Activated CD8-positive, alpha-beta memory T cell treated with anti-CD3 and anti-CD28 coated beads, Interleukin-2, amount 50 U/mL, for 24 hours (primary cell): Measurements from ENCODE around the gene SNAP29.
"Not testable (repeated sequence)": the region's sequence is repeated elsewhere in the genome, so short reads cannot be mapped to it uniquely, and the experiment has no call there.

Experiments
- DNase-seq: peaks from one replicate; pipeline ENCODE4 v3.0.0-alpha.2; 2020; ENCODE audit errors: extremely low read depth

SNAP29 gene

GRCh38 chr22:20866736-20867135, 7.9 kb downstream of the SNAP29 start:
- DNase-seq: no peak

DNA sequence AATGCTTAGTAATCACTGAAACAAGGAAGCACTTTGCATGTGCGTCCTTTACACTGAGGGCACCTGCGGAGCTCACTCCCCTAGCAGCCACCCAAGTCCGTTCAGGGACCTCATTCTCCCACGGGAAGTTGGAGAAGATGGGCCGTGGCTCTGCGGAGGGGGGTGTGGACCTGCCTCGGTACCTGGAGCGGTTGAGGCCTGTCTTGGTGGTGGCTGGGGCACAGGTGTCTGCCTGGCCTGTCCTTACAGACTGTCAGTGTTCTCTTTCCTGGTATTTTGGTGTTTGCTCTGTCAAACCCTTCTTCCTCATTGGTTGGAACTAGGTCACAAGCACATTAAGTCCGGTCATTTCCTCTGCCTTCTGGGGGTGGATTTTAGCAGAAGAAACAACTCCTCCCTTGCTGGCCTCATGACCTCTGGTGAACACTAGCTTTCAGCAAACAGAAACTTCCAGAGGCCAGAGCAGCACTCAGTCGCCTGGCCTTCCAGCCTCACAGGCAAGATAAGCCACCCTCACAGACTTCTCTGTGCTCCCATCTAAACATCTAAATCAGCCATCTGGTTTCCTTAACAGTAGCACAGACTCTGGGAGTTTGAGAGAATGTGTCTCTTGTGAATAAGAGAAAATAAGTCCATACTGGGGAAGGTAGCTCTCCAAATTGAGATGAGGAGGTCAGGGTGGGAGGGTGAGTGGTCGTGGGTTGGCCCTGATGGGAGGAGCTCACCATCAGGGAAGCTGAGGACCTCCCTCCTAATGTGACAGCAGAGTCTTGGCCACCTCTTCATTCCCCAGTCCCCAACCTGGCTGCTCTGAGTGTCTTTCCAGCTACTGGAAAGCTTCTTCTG, 8.6 kb downstream of the SNAP29 start:
- no peak for DNase-seq

GRCh38 chr22:20868025-20868962, 9.5 kb downstream of the SNAP29 start:
- DNase-seq: no peak

DNA sequence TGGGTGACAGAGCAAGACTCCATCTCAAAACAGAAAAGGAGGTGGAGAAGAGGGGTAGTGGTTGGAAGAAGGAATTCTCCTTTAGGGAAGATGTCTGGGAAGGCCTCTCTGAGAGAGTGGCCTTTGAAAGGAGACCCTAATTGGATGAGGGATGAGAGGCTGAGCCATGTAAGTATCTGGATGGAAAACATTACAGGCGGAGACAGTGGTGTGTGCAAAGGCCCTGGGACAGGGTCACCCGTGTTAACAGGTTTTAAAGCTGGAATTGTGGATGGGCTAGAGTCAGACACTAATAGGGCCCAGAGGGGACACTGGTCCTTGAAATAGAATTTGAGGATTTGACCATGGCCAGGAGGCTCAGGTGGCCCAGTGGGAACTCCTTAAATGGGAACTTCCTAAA, 10.4 kb downstream of the SNAP29 start:
- DNase-seq: no peak

DNA sequence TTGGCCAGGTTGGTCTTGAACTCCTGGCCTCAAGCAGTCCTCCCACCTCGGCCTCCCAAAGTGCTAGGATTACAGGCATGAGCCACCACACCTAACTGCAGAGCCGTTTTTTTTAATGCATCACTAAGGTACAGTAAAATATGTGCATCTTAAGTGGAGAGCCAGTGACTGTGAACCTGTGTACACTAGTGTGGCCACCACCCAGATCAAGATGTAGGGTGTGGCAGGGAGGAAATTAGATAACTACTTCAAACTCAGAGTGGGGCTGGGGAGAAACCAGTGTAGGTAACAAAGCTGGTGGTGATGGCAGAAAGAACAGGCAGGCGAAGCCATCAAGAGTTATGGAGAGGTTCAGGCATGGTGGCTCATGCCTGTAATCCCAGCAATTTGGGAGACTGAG, 14.4 kb downstream of the SNAP29 start:
- DNase-seq: no peak

DNA sequence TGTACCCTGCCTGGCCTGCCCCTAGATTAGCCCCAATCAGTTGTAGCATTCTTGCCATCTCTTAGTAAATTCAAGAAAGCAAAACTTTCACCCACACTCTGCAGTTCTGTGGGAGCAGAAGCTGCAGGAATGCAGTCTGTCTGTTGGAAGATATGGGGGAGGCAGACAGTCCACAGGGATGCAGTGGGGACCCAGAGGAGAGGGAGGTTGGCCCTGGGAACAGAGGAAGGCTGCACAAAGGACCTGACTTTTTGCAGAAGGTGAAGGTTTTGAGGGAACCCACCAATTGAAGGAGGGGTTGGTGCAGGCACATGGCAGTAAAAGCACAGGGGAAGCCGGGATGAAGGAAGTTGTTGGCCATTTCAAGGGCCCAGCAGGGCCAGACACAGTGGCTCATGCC, 16.5 kb downstream of the SNAP29 start:
- DNase-seq: no peak

DNA sequence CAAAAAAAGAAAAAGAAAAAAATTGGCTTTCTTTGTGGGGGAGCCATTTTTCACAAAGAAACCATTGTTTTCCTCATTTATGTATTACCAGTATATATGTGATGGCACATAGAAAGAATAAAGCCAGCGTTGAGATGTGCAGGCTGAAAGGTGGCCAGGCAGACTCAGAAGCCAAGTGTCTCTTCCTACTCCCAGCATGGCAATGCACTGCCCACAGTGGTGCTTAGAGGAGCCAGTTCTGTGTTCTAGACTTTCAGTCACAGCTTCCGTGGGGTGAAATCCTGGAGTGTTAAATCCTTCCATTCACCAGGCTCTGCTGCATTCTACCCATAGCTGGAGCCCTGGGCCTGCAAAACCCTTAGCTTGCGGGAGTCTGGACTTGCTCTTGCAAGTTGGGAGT, 18.9 kb downstream of the SNAP29 start:
- DNase-seq: no peak

- DNase-seq: no peak
These were observed 22.4 kb downstream of the SNAP29 start for GRCh38 chr22:20881231-20881630.

DNA sequence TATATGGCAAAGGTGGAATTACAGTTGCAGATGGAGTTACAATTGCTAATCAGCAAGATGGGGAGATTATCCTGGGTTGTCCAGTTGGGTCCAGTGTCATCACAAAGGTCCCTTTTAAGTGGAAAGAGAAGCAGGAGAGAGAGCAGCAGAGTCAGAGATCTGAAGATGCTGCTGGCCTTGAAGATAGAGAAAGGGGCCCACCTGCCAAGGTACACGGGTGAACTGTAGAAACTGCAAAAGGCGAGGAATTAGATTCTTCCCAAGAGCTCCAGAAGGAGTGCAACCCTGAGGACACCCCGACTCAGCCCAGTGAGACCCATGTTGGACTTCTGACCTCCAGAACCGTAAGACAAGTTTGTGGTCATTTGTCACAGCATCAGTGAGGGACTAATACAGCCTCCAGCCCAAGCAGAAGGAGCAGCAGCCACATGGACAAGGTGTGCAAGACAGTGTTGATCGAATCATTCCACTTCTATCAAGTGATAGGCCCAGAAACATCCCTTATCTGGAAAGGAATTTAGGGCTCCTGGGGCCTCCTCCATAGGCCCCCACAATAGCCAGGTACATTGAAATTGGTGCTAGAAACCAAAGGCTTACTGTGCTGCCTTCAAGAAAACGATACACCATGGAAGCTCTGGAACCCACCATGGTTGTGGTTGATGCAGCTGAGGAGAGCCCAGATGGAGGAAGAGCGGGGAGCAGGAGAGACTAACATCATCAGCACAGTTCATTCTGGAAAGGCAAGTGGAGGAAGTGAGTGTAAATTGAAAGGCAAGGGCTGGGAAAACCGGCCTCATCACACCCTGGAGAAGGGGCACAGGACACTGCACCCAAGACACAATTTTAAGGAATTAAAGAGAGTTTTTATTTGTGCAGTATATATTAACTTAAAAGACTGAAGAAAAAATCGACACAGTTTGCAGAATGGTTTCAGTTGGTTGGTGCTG, 23.3 kb downstream of the SNAP29 start:
- DNase-seq: no peak

GRCh38 chr22:20882855-20883254, 24.0 kb downstream of the SNAP29 start:
- no peak for DNase-seq

GRCh38 chr22:20884454-20884853, 25.6 kb downstream of the SNAP29 start:
- no peak for DNase-seq

DNA sequence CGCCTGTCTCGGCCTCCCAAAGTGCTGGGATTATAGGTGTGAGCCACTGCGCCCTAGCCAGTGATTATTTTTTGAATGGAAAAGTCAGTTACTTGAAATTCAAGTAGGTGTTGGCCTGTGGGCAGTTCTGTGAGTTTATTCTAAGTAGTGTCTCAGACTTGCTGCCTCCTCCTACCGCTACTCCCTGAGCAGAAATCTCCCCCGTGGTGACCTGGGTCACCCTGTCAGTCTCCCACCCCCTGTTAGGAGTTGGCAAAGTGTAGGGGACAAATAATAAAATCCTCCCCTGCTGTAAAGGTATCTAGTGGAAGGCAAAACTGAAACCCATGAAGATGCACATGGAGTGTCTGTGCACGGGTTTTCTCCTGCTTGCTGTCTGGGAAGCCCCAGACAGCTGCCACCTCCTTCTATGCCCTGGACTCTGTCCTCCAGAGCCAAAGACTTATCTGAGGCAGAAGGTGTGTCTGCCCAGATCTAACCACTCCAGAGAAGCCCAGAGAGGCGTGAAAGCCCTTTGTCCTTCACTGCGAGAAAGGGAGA, 26.3 kb downstream of the SNAP29 start:
- no peak for DNase-seq

GRCh38 chr22:20885557-20886323, 26.9 kb downstream of the SNAP29 start:
- DNase-seq: no peak

DNA sequence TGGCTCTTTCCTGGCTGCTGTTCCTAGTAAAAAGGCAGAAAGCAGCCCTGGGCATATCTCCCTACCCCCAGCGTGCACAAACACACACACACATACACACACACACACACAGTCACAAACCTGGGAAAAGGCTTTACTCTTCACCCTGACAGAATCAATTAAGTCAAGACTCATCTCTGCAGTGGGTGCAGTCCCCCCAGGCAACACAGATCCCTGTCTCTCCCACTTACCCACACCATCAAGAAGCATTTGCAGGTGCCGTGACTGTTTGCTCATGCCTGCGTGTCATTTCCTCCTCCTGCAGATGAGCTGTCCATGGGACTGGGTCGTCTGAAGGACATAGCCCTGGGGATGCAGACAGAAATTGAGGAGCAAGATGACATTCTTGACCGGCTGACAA, 28.6 kb downstream of the SNAP29 start:
- DNase-seq: no peak

DNA sequence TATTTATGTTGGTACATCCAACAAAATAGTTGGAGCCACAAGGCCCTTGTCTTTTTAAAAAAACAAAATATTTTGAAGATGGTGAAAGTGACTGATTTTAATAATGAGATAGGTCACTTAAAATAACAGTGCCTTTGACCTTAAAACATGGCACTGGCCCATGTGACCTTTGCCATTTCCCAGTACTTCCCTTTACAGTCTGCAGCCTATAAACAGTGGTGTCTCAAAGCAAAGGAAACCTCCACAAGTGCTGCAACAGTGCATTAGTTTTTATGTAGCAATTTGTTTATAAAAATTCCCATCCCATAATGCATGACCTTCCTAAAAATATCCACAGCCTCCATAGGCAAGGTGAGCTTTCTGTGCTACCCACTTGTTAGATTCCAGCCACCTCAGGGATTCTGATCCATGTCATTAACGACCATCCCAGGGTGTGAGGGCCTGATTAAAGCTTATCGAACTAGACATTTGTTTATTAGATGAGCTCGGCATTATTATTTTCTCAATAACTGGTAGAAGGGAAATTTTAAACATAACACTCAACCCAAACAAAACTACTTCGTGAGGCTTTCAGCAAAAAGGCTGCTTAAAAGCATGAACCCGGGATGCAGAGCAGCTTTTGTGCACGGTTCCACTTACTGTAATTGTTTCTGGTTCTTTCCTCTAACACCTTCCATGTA, 30.4 kb downstream of the SNAP29 start:
- no peak for DNase-seq

DNA sequence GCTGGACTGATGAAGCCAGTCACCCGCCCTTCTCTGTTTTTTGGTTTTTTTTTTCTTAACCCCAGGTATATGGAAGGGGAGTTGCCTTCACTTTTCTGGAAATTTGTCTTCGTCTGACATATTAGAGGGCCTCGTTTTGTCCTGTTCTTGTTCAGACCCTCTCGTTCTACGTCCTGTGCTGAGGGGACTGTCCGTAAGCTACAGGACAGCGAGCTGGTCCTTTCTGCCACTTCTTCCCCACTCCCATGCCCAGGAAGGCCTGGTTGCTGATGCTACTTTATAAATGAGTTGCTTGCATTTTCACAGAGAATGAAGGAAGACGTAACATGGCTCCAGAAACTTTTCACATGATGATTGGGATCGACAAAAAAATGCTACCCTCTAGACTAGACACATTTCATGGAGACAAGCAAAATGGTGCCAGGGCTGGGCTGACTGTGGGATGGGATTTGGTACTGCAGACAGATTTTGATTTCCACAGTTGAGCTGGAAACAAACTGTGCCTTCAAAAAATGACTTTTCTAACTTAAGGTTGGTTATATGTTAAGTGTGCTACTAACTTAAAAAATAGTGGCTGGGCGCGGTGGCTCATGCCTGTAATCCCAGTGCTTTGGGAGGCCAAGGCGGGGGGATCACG, 31.2 kb downstream of the SNAP29 start:
- no peak for DNase-seq

DNA sequence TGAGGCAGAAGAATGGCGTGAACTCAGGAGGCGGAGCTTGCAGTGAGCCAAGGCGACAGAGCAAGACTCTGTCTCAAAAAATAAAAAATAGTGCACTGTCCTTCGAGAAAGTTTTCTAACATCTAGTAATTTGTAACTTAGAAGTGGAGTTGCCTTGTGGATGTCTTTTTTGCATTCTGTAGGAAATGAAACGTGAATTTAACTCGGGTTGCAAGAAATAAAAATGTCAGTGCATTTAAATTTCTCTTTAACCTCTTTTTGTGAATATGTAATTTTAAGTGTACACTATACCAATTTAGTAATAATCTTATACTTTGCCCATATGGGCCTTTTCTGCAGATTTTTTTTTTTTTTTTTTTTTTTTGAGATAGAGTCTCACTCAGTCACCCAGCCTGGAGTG, 32.2 kb downstream of the SNAP29 start:
- no peak for DNase-seq

- not testable (repeated sequence) for DNase-seq
These were observed 38.9 kb downstream of the SNAP29 start for GRCh38 chr22:20897737-20898136.

DNA sequence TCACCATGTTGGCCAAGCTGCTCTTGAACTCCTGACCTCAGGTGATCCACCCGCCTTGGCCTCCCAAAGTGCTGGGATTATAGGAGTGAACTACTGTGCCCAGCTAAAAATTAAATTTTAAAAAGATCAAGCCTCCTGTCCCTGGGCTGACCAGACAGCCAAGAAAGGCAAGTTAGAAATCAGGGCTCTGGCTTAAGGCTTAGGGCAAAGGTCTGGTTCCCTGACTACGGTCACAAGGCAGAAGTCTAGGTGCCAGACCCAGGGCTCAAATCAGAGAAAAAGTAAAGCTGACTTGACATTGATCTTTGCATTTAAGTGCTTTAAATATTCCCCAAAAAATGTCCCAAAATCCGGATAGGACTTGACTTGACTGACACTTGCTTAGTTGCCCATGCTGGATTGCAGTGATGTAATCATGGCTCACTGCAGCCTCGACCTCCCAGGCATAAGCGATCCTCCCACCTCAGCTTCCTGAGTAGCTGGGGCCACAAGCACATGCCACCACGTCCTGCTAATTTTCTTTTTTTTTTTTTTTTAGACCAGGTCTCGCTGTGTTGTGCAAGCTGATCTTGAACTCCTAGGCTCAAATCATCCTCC, 41.1 kb downstream of the SNAP29 start:
- no peak for DNase-seq
